WERI-Rb-1 (cell line): ENCODE results near the gene YIPF1.
A peak's percentile ranks its signal among the peaks of the same experiment; 100 is the strongest.

Source experiments
- DNase-seq: peaks from one replicate; pipeline ENCODE4 v3.0.0-alpha.2; 2020
- H3K27ac ChIP-seq: fragments of 250-450 bp; sonication (Bioruptor Pico); 2 replicates; pipeline ENCODE4 v1.5.1; 2020; ENCODE audit warnings: mild to moderate bottlenecking, moderate library complexity
- H3K27me3 ChIP-seq: fragments of 250-450 bp; sonication (Bioruptor Pico); 2 replicates; pipeline ENCODE4 v1.5.1; 2021; ENCODE audit warnings: mild to moderate bottlenecking, low read depth, moderate library complexity; ENCODE audit not compliant: insufficient read depth, severe bottlenecking
- H3K36me3 ChIP-seq: fragments of 250-450 bp; sonication (Bioruptor Pico); 2 replicates; pipeline ENCODE4 v1.5.1; 2020; ENCODE audit warnings: mild to moderate bottlenecking, moderate library complexity
- H3K4me3 ChIP-seq: 2 replicates; pipeline ENCODE4 v1.5.1; 2011; ENCODE audit warnings: low read depth, mild to moderate bottlenecking, control low read depth, low read length
- H3K9me3 ChIP-seq: fragments of 250-450 bp; sonication (Bioruptor Pico); 2 replicates; pipeline ENCODE4 v1.5.1; 2021; ENCODE audit warnings: mild to moderate bottlenecking, moderate library complexity; ENCODE audit not compliant: severe bottlenecking
- TF ChIP-seq, protein P1 (sequence below): IDR thresholded peaks from 2 replicates; pipeline ENCODE4 v1.5.1; 2011; ENCODE audit warnings: low read depth, mild to moderate bottlenecking, control low read depth, inconsistent platforms, low read length

The YIPF1 gene

GRCh38 chr1:53889304-53890298 lies at the start of gene YIPF1:
TSS of gene YIPF1 (minus strand) at chr1:53889797. CDS start at chr1:53888937, 860 bp downstream.
- Histone ChIP-seq H3K4me3 (peak within 1 kb of the TSS; percentile 60), H3K27ac (peak within 1 kb of the TSS; percentile 35), H3K27me3 (no peaks in the 10 kb centered on the region), H3K36me3 (peaks cover 2% of the 10 kb centered on the region; the same call in 1 of the 2 replicates), H3K9me3 (no peaks in the 10 kb centered on the region)
- DNase-seq = peak; percentile 89
- TF ChIP-seq, protein P1, sequence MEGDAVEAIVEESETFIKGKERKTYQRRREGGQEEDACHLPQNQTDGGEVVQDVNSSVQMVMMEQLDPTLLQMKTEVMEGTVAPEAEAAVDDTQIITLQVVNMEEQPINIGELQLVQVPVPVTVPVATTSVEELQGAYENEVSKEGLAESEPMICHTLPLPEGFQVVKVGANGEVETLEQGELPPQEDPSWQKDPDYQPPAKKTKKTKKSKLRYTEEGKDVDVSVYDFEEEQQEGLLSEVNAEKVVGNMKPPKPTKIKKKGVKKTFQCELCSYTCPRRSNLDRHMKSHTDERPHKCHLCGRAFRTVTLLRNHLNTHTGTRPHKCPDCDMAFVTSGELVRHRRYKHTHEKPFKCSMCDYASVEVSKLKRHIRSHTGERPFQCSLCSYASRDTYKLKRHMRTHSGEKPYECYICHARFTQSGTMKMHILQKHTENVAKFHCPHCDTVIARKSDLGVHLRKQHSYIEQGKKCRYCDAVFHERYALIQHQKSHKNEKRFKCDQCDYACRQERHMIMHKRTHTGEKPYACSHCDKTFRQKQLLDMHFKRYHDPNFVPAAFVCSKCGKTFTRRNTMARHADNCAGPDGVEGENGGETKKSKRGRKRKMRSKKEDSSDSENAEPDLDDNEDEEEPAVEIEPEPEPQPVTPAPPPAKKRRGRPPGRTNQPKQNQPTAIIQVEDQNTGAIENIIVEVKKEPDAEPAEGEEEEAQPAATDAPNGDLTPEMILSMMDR = no peak

DNA sequence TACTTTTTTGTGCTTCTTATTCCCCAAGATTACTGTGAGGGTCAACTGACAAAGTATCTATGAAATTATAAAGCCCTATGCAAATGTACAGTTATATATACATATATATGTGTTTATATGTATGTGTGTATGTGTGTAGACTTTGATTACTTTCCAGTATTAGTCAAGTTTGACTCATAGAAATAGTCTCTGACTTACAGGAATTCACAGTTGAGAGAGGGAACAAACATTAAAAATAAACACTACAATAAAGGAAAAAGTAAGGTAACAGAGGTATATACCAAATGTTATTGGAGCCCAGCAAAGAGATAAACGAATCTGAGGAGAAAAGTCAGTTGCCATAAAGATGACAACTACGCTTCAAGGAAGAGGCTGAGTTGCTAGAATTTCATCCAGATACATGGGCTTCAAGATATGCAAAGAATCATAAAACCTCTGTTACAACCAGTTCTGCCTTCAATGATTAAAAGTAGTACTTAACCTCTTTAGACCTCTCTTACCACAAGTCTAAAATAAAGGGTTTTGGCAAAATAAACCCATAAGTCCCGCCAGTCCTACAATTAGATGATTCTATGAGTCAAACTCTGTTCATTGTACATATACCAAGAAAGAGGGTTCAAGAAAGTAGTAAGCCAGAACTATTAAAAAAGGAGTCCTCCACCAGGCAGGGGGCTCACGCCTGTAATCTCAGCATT lies 48.7 kb upstream of the YIPF1 start:
- Histone ChIP-seq H3K9me3 (peaks cover 8% of the 10 kb centered on the region), H3K36me3 (peaks cover 38% of the 10 kb centered on the region), H3K27ac (no peak overlapping the region), H3K27me3 (no peaks in the 10 kb centered on the region), H3K4me3 (no peak overlapping the region)
- TF ChIP-seq, protein P1 = no peak
- DNase-seq = no peak

DNA sequence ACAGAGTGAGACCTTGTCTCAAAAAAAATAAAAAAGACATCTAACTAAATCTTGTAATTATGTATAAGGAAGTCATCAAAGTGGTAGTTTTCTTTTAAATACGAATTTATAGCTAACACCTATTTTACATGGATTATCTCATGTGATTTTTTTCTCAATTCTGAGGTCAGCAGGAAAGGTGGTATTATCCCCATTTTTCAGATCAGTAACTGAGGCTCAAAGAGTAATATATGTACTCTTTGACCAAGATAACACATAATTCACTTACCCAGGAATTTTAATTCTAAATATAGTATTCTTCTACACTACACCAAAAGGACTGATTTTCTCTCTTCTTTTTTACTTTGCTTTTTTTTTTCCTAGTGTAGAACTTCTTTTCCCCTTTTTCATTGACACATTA lies 46.8 kb upstream of the YIPF1 start:
- Histone ChIP-seq H3K9me3 (peaks cover 8% of the 10 kb centered on the region), H3K27ac (no peak overlapping the region), H3K36me3 (peaks cover 32% of the 10 kb centered on the region), H3K4me3 (no peak overlapping the region), H3K27me3 (no peaks in the 10 kb centered on the region)
- no peak for DNase-seq
- TF ChIP-seq, protein P1 = no peak

- TF ChIP-seq, protein P1 = no peak
- Histone ChIP-seq H3K4me3 (no peak overlapping the region), H3K27ac (no peak overlapping the region), H3K36me3 (peaks cover 28% of the 10 kb centered on the region), H3K9me3 (peaks cover 8% of the 10 kb centered on the region), H3K27me3 (no peaks in the 10 kb centered on the region)
- no peak for DNase-seq
Measured at GRCh38 chr1:53934170-53934765, 44.7 kb upstream of the YIPF1 start.

- no peaks in the 10 kb centered on the region for H3K27me3 ChIP-seq
- no peak for DNase-seq
- TF ChIP-seq, protein P1 = no peak
- H3K9me3 ChIP-seq = peaks cover 8% of the 10 kb centered on the region
- H3K36me3 ChIP-seq = peaks cover 36% of the 10 kb centered on the region
- no peak overlapping the region for H3K27ac ChIP-seq
- no peak overlapping the region for H3K4me3 ChIP-seq
Measured at GRCh38 chr1:53931523-53931922, 41.9 kb upstream of the YIPF1 start.
